Muscle of arm (tissue), 12 donors: ENCODE measurements around the gene UNCX. TPM values are rescaled to one million over a fixed set of nuclear protein-coding genes. Genes with fewer than 3 reads are reported as not detected.

Experiments
- DNase-seq: peaks from one replicate; pipeline ENCODE4 v3.0.0-alpha.2; 2013
- polyA plus RNA-seq, 12 donors: library from polyadenylated mRNA; unstranded; fragments of 120-200 nt; gene quantifications; one replicate each; pipeline ENCODE4 v1.2.1, GENCODE V29; 2013; ENCODE audit not compliant: insufficient read length in 12 of 12

Gene UNCX
- polyA plus RNA-seq, 12 donors = not detected

GRCh38 chr7:1231214-1232102 is 1.2 kb upstream of the UNCX start:
- no peak for DNase-seq

DNA sequence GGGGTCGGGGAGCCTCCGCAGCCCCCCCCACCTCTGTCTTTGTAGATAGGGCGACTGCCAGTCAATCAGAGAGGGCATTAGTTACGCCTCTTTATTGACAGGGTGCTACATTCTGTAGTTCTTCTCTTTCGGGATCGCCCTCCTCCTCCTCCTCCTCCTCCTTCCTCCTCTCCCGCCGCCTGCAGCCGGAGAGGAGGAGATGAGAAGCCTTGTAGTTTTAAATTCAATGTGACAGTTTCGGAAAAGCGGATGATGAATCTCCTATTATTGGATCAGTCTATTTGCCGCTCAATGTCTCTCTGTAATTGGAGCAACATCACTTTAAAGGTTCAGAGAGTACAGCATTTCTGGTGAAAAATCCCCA is 587 bp upstream of the UNCX start:
- no peak for DNase-seq

DNA sequence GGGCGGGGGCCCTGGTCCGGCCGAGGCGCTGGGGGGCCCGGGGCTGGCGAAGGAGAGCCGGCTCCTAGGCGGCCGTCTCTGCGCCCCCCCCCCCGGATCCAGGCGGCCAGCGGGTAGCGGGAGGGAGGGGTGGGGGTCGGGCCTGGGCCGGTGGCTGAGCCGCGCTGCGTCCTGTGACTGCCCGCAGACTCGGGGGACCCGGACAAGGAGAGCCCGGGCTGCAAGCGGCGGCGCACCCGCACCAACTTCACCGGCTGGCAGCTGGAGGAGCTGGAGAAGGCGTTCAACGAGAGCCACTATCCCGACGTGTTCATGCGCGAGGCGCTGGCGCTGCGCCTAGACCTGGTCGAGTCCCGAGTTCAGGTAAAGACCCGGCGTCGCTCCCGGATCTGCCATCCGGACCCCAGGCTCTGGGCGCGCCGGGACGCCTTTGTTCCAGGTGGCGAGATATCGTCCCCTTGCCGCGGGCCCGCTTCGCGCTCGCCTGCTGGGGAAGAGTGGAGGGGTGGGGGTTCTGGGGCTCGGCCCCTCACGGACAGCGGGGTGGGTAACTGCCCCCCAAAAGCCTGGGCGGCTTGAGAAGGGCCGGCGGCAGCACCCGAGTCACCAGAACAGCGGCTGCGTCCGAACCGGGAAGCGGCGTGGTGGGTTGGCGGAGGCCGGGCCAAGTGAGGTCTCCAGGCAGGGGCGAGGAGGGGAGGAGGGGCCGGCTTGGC is 819 bp downstream of the UNCX start:
- no peak for DNase-seq

- no peak for DNase-seq
Observed at GRCh38 chr7:1234049-1234880, 1.6 kb downstream of the UNCX start.

- no peak for DNase-seq
Observed at GRCh38 chr7:1234881-1235500, 2.3 kb downstream of the UNCX start.

DNA sequence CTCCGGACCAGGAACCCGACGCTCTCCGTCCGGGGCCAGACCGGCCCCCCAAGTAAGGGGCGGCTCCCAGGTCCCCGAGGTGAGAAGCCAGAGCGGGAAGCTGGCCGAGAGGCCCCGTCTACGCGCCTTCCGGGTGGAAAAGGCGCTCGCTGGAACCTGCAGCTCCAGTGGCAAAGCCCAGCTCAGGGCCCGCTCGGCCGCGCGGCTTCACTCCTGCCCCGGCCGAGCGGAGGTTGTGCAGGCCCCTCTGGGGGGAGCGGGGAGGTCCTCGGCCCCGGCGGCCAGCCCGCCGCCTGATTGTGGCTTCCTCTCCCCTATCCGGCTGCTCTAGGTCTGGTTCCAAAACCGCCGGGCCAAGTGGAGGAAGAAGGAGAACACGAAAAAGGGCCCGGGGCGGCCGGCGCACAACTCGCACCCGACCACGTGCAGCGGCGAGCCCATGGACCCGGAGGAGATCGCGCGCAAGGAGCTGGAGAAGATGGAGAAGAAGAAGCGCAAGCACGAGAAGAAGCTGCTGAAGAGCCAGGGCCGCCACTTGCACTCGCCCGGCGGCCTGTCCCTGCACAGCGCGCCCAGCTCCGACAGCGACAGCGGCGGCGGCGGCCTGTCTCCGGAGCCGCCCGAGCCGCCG is 2.9 kb downstream of the UNCX start:
- DNase-seq = no peak

DNA sequence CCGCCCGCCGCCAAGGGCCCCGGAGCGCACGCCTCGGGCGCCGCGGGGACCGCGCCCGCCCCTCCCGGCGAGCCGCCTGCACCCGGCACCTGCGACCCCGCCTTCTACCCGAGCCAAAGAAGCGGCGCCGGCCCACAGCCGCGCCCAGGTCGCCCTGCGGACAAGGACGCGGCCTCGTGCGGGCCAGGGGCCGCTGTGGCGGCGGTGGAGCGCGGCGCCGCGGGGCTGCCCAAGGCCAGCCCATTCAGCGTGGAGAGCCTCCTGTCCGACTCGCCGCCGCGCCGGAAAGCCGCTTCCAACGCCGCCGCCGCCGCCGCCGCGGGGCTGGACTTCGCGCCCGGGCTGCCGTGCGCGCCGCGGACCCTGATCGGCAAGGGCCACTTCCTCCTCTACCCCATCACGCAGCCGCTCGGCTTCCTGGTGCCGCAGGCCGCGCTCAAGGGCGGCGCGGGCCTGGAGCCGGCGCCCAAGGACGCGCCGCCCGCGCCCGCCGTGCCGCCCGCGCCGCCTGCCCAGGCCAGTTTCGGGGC is 3.5 kb downstream of the UNCX start:
- DNase-seq = no peak

GRCh38 chr7:1236831-1237701 is 4.4 kb downstream of the UNCX start:
- no peak for DNase-seq

DNA sequence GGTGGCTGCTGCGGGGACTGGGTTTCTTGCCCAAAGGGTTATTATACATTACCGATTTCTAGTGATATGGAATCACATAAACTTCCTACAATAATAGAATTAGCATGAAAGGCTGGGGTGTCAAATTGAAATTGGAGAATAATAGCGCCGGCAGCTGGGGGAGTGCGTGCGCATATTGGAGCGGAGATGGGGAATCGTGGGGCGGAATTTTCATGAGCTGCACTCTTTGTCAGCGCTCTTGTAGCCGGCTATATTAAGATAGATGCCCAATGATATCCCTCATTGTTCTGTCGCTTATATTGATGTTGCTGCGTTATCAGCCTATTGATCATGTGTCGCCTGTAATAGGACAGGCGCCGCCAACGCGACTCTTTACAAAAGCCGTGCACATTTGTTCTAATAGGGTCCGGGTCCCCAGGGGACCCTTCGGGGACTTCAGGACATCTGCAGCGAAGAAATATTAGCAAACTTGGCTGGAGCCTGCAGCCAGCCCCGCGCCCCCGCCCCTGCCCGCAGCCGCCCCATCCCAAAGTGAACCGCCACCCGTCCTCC is 5.1 kb downstream of the UNCX start:
- DNase-seq = no peak

GRCh38 chr7:1238450-1238882 is 5.8 kb downstream of the UNCX start:
- DNase-seq = no peak

GRCh38 chr7:1238931-1239802 is 6.5 kb downstream of the UNCX start:
- DNase-seq = no peak

DNA sequence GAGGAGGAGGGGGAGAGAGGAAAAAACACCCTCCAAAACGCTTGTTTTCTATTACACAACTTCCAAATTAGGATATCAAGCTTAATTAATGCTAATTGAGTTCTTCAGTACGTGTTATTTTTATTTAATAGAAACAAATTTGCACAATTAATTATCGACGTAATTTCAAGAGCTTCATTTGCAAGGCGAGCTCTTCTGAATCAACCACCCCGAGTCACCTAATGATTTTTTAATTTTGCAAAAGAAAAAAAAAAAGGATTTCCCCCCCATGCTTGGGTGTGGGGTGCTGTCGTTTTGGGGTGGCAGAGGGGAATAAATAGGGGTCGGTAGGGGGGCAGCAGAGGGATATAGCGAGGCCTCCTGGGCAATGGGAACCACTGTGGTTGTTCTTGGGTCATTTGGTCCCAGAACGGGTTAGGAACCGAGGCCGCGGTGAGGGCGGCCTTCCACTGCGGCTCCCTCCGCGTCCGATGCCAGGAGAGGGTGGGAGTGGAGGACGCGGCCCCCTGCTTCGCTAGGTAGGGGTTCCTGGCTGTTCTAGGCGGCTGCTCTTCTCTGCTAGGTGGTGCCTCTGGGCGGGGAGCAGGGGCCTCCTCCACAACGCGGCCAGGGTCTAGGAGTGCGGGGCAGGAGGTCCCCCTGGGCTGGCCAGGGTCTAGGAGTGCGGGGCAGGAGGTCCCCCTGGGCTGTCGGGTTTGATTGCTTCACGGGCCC is 7.3 kb downstream of the UNCX start:
- DNase-seq = no peak

GRCh38 chr7:1240517-1241257 is 8.0 kb downstream of the UNCX start:
- no peak for DNase-seq

DNA sequence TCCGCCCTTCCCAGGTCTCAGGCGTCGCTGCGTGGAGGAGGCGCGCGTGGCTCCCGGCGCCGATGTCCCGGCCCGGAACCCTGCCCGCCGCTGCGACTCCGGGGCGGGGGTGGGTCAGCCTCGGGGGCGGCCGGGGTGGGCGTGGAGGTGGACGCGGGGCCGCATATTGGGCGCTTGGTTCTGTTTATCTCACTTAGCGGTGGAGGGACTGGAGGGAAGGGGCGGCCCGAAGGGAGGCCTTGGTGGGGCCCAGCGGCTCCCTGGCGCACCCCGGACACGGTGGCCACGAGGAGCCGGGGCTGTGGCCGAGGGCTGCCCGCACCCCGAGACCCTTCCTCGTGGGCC is 8.6 kb downstream of the UNCX start:
- no peak for DNase-seq

DNA sequence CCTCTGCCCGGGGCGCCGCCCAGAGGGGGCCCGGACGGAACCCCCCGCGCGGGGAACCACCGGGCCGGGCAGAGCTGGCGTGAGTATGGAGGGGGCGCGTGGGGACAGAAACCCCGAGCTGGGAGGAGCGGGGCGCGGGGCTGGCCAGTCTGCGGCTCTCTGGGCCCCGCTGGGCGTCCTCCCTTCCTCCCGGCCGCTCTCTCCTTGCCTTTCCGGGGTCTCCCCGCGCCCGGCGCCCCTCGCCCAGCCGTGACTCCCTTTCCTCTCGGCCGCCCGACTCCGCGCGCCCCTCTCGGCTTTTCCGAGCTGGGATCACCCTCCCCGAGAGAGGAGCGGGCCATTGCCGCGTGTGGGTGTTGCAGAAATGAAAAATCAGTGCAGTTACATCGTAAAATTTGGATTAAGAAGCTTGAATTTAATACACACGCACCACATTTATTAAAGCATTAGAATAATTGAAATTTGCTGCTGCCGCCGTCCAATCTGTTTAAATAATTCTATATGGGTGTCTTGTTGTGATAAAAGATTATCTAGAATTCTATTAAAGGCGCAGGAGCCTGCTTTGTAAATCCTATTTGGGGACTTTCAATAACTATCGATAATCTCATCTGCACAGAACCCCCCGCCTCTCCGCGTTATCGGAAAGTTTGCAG is 9.1 kb downstream of the UNCX start:
- DNase-seq = no peak

DNA sequence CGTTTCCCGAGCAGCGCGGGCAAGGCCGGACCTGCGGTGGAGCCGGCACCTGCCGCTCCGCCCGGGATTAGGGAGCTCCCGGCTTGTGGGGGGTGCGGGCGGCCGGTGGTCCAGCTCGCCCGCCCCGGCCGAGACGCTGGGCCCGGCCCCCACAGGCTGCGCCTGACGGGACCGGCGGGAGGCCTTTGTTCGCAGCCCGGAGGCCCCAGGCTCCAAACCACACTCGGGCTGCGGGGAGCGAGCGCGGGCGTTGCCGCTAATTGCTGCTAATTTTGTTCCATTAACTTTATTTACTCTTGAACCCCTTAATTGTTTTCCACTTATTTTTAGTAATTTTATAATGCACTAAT is 9.6 kb downstream of the UNCX start:
- DNase-seq = no peak
